GM18873 (cell line): ENCODE measurements around the gene CCNB1.
"Not testable (repeated sequence)": the region's sequence is repeated elsewhere in the genome, so short reads cannot be mapped to it uniquely, and the experiment has no call there.

Experiments used
- ATAC-seq: cut with Tn5 transposase; IDR thresholded peaks from one replicate; pipeline ENCODE4 v1.9.1; 2021; ENCODE audit warnings: mild to moderate bottlenecking, moderate library complexity, moderate number of reproducible peaks; ENCODE audit not compliant: unreplicated experiment, low FRiP score

The CCNB1 gene

GRCh38 chr5:69166686-69167492, at the start of gene CCNB1:
Gene CCNB1, plus strand, starts transcription at chr5:69167150. Its CDS starts 113 bp downstream, at chr5:69167263.
- peak; percentile 99 for ATAC-seq

GRCh38 chr5:69129413-69129812, 37.5 kb upstream of the CCNB1 start:
- ATAC-seq, result no peak

- no peak for ATAC-seq
Observed at GRCh38 chr5:69130241-69130640, 36.7 kb upstream of the CCNB1 start.

GRCh38 chr5:69131304-69131703, 35.6 kb upstream of the CCNB1 start:
- no peak for ATAC-seq

- ATAC-seq, result no peak
Observed at GRCh38 chr5:69134126-69134525, 32.8 kb upstream of the CCNB1 start.

- ATAC-seq, result peak; percentile 91
Observed at GRCh38 chr5:69136293-69136692, 30.7 kb upstream of the CCNB1 start.

DNA sequence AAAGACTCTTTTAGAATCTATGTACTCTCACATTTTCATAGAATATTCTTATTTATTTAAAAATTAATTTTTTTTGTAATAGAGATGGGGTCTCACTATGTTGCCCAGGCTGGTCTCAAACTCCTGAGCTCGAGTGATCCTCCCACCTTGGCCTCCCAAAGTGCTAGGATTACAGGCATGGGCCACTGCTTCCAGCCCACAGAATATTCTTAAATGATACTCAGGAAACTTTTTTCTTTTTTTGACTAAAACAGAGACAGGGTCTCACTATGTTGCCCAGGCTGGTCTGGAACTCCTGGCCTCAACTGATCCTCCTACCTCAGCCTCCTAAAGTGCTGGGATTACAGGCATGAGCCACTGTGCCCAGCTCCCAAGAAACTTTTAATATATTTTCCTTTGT, 29.7 kb upstream of the CCNB1 start:
- ATAC-seq, result not testable (repeated sequence)

DNA sequence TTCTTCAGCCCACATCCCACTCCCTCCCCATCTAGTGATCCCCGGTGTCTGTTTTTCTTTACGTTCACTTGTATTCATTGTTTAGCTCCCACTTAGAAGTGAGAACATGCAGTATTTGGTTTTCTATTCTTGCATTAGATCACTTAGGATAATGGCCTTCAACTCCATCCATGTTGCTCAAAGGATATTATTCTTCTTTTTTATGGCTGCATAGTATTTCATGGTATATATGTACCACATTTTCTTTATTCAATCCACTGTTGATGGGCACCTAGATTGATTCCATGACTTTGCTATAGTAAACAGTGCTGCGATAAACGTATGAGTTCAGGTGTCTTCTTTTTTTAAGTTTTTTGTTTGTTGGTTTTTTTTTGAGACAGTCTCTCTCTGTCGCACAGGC, 29.1 kb upstream of the CCNB1 start:
- no peak for ATAC-seq

DNA sequence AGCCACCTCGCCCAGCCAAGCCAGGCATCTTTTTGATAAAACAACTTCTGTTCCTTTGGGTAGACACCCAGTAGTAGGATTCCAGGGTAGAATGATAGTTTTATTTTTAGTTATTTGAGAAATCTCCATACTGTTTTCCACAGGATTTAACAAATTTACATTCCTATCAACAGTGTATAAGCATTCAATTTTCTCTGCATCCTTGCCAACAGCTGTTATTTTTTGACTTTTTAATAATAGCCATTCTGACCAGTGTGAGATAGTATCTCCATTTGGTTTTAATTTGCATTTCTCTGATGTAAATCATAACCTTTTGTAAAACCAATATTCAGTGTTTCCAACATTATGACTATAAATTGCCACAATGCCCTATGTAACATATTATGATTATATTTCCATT, 28.2 kb upstream of the CCNB1 start:
- no peak for ATAC-seq

DNA sequence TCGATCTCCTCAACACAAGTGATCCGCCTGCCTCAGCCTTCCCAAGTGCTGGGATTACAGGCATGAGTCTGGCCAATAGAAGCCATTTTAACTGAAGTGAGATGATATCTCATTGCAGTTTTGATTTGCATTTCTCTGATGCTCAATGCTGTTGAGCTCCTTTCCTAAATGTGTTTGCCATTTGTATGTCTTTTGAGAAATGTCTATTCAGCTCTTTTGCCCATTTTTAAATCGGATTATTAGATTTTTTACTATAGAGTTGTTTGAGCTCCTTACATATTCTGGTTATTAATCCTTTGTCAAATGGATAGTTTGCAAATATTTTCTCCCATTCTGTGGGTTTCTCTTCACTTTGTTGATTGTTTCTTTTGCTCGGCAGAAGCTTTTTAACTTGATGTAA, 26.7 kb upstream of the CCNB1 start:
- ATAC-seq, result not testable (repeated sequence)

DNA sequence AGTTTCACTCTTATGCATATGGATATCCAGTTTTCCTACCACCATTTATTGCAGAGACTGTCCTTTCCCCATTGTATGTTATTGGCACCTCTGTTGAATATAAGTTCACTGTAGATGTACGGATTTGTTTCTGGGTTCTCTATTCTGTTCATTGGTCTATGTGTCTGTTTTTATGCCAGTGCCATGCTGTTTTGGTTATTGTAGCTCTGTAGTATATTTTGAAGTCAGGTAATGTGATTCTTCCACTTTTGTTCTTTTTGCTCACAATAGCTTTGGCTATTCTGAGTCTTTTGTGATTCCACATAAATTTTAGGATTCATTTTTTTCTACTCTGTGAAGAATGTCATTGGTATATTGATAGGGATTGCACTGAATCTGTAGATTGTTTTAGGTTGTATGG, 26.1 kb upstream of the CCNB1 start:
- no peak for ATAC-seq

GRCh38 chr5:69148576-69148975, 18.4 kb upstream of the CCNB1 start:
- ATAC-seq, result not testable (repeated sequence)

GRCh38 chr5:69148981-69149675, 17.8 kb upstream of the CCNB1 start:
- ATAC-seq, result no peak

DNA sequence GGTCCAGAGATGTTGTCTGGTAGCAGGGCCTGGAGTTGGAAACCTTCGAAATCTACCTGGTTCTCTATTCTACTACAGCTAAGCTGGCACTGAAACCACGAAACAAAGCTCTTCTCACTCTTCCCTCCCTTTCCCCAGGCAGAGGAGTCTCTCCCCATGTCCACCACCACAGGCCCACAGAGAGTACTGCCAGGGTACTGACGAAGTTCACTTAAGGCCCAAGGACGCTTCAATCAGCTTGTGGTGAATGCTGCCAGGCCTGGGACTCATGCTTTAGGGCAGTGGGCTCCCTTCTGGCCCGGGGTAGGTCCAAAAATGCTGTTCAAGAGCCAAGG, 17.3 kb upstream of the CCNB1 start:
- ATAC-seq, result no peak

DNA sequence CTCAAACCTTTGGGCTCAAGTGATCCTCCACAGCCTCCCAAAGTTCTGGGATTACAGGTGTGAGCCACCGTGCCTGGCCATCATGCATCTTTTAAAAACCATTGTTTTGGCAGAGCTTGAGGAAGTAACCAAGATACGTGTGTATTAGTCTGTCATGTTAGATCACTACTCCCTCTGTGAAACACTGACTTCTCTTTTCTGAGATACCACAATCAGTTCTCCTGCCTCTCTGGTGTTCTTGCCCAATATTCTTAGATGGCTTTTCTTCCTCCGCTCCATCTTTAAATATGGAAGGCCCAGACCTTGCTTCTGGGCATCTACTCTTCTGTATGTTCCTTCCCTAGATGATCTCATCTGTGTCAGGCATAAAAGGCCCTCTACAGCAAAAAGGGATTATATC, 14.2 kb upstream of the CCNB1 start:
- ATAC-seq, result no peak

DNA sequence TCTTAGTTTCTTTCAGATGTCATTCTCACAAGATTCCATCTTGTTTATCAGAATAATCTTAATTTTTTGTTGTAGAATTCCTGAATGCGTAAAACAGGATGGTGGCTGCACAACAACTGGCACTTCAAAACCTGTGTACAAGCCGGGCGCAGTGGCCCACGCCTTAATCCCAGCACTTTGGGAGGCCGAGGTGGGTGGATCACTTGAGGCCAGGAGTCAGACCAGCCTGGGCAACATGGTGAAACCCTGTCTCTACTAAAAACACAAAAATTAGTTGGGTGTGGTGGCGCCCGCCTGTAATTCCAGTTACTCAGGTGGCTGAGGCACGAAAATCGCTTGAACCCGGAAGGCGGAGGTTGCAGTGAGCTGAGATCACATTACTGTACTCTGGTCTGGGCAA, 10.5 kb upstream of the CCNB1 start:
- ATAC-seq, result no peak

- ATAC-seq, result no peak
Observed at GRCh38 chr5:69158039-69158438, 8.9 kb upstream of the CCNB1 start.

DNA sequence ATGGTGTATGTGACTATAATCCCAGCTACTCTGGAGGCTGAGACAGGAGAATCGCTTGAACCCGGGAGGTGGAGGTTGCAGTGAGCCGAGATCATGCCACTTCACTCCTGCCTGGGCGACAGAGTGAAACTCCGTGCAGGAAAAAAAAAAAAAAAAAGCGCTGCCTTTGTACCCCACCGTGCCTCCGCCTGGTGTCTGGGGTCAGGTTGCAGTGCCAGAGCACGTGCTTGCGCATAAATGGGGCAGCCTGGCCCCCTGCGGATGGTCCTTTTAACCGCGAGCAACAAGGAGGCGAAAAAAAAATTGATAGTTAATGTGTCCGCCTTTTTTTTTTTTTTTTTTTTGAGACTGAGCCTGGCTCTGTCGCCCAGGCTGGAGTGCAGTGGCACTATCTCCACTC, 6.3 kb upstream of the CCNB1 start:
- no peak for ATAC-seq

- no peak for ATAC-seq
Observed at GRCh38 chr5:69167493-69167855, 524 bp downstream of the CCNB1 start.

DNA sequence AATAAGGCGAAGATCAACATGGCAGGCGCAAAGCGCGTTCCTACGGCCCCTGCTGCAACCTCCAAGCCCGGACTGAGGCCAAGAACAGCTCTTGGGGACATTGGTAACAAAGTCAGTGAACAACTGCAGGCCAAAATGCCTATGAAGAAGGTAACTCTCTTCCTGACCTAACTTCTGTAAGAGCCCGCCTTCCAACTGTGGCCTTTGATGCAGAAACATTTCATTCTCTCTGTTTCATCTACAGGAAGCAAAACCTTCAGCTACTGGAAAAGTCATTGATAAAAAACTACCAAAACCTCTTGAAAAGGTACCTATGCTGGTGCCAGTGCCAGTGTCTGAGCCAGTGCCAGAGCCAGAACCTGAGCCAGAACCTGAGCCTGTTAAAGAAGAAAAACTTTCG, 979 bp downstream of the CCNB1 start:
- ATAC-seq, result no peak

DNA sequence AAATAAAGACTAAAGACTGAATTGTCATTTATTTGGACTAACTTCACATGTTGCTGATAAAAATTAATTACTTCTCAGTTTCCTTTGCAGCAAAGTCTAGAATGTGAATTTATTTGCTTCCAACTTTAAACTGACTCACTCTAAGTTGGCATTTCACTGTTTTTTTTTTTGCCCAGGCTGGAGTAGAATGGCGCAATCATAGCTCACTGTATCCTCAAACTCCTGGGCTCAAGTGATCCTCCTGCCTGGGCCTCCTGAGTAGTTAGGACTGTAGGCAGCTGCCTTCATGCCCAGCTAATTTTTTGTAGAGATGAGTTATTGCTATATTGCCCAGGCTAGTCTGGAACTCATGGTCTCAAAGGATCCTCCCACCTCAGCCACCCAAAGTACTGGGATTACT, 3.5 kb downstream of the CCNB1 start:
- no peak for ATAC-seq

DNA sequence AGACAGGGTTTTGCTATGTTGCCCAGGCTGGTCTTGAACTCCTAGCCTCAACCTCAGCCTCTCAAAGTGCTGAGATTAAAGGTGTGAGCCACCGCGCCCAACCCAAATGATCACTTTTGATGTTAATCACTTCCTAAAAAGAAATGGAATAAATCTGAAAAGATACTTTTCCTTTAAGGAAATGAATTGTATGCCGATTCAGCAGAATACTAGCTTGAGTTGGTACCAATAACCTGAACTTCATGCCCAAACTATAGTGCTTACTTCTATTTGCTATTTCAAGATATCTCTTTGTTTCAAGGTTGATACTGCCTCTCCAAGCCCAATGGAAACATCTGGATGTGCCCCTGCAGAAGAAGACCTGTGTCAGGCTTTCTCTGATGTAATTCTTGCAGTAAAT, 4.0 kb downstream of the CCNB1 start:
- ATAC-seq, result no peak
